NCI-H1694 (cell line): ENCODE results near the gene RABGEF1.
"Not testable (repeated sequence)": the region's sequence is repeated elsewhere in the genome, so short reads cannot be mapped to it uniquely, and the experiment has no call there.

ENCODE experiments used
- DNase-seq: peaks from one replicate; lab custom pipeline; 2025; lab: John Stamatoyannopoulos, UW

The RABGEF1 gene

DNA sequence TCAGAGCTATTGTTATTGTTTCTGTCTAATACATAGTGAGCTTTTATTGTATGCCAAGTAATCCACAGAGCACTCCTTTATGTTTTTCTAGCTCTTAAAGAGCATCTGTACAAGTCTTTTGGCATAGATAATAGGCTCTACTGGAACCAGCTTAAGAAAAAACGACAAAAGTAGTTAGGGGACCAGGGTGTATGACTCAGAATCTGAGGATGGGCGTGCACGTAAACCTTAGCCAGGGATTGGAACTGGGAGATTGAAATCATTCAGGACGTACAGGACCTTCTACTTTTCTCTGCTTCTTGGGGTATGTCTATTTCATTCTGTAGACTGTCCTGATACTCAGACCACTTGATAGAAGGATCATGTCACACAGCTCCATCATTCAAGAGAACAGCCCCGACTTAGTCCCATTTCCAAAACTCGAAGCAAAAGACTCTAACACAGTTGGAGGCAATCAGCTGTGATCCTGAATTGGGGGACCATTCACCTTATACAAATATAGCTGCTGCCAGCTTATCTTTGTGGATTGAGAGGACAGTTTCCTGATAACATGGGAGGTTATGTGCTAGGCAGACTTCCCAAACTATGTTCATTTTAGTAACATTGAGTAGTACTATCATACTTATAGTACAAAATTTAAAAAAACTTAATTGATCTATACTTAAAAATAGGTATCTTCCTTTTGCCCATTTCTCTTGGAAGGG is 24.9 kb downstream of the RABGEF1 start:
- not testable (repeated sequence) for DNase-seq

GRCh38 chr7:66766041-66766440 is 25.5 kb downstream of the RABGEF1 start:
- no peak for DNase-seq

DNA sequence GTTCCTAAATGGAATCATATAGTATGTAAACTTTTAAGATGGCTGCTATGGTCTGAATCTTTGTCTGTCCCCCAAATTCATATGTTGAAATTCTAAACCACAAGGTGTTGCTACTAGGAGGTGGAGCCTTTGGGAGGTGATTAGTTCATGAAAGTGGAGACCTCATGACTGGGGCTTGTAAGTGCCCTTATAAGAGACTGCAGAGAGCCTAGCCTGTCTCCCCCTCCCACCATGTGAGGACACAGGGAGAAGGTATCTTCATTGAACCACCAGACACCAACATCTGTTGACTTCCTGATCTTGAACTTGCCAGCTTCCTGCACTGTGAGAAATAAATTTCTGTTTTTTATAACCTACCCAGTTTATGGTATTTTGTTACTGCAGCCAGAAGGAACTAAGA is 27.0 kb downstream of the RABGEF1 start:
- not testable (repeated sequence) for DNase-seq

- DNase-seq: no peak
Observed at GRCh38 chr7:66768865-66769832, 28.6 kb downstream of the RABGEF1 start.

- DNase-seq: no peak
Observed at GRCh38 chr7:66769833-66770512, 29.4 kb downstream of the RABGEF1 start.

DNA sequence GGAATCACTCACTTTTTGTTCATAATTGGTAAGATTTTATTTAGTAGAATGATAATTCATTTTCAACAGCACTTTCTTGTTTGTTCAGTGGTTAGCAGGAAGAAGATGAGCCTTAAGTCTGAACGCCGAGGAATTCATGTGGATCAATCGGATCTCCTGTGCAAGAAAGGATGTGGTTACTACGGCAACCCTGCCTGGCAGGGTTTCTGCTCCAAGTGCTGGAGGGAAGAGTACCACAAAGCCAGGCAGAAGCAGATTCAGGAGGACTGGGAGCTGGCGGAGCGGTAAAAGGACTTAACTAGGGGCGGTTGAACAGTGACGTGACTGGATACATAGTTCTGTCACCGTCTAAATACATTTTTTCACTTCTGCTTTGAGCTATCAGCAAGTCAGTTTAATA is 31.3 kb downstream of the RABGEF1 start:
- no peak for DNase-seq

DNA sequence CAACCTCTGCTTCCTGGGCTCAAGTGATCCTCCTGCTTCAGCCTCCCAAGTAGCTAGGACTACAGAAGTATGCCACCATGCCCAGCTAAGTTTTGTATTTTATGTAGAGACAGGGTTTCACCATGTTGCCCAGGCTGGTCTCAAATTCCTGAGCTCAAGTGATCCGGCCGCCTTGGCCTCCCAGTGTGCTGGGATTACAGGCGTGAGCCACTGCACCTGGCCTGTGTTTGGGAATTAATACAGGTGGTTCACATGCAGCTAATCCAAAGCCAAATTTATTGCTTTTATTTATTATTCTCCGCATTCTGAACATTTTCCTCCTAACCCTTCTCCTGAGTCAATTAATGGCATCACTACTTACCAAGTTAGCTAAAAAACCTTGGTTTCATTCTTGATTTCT is 33.2 kb downstream of the RABGEF1 start:
- DNase-seq: not testable (repeated sequence)

DNA sequence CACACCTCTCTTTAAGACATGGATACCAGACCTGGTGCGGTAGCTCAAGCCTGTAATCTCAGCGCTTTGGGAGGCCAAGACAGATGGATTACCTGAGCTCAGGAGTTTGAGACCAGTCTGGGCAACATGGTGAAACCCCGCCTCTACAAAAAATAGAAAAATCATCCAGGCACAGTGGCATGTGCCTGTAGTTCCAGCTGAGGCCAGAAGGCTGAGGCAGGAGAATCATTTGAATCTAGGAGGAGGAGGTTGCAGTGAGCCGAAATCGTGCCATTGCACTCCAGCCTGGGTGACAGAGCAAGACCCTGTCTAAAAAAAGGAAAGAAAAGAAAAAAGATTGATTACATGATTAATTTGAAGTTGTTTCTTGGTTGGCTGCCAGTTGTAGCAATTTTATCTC is 35.9 kb downstream of the RABGEF1 start:
- DNase-seq: not testable (repeated sequence)

DNA sequence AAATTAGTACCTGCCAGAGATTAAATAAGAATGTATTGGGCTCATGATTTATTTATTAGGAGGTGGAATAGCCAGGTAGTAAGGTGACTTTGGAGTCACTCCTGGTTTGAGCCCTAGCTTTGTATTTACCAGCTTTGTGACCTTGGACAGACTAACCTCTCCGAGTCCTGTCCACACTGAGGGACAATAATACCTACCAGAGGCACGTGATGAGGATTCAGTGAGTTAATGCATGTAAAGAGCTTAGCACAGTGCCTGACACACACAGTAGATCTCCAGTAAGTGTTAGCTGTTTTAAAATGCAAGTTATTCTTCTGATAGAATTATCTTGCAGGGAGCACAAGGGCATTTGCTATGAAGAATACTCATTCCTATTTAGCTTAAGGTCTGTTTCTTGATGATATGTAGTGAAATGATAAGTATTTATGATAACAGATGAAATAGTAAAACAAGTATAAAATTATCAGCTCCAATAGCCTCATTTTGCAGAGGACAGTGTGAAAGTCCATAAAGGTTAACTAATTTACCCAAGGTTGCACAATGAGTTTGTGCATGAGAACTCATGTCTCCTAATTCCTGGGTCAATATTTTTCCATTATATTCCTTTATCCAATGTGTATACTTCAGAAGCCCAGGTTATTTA is 36.4 kb downstream of the RABGEF1 start:
- DNase-seq: no peak

DNA sequence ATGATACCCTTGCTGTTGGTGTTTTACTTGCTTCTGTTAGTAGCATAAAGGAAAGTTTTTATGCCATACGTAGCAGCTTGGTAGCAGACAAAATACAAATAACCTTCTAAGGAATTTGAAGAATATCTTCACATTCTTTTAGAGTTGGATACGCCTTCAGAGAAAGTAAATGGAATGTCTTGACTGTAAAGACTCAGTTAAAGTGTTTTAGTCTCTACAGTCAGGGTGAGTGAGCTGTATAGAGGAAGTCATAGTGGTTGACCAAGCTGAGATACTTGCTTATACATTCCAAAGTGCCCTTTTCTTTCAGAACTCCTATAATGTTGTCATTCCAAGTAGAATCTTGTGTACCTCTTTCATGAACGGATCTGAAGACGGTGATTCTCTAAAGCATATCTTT is 37.7 kb downstream of the RABGEF1 start:
- no peak for DNase-seq

DNA sequence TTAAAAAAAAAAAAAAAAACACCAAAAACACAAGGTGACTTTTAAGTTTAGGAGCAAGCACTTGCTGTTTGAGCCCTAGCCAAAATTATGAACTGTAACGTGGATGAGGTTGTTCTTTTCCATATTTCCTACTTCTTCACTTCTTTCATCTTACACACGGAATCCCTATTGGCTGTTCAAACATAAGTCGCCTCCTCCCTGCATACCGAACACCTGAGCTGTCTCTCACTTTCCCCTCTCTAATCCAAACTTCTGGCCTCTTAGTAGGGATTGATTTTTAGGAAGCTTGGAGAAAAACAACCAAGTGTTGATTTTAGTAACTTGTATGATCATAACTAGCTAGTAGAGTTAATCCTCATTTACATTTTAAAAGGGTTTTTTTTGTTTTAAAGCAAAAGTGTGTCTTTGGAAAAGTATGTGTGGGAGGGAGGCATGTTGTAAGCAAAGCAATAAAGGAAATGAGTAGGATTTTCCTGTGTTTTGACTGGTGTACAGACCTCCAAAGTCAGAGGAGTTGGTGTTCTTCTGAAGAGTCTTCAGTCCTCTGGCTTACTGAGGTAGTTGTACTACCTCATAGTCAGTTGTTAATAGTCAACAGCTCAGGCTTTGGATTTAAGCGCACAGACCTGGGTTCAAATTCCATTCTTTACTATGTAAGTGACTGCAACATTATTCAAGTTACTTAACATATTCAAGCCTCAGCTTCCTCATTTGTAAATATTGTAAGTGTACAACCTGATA is 39.3 kb downstream of the RABGEF1 start:
- DNase-seq: no peak

- DNase-seq: no peak
Observed at GRCh38 chr7:66781408-66782090, 41.0 kb downstream of the RABGEF1 start.

- not testable (repeated sequence) for DNase-seq
Observed at GRCh38 chr7:66782875-66783274, 42.3 kb downstream of the RABGEF1 start.

GRCh38 chr7:66783887-66784595 is 43.5 kb downstream of the RABGEF1 start:
- DNase-seq: not testable (repeated sequence)

GRCh38 chr7:66790196-66790595 is 49.7 kb downstream of the RABGEF1 start:
- DNase-seq: no peak

- DNase-seq: no peak
Observed at GRCh38 chr7:66790725-66791124, 50.2 kb downstream of the RABGEF1 start.

- DNase-seq: no peak
Observed at GRCh38 chr7:66800591-66800990, 60.1 kb downstream of the RABGEF1 start.

DNA sequence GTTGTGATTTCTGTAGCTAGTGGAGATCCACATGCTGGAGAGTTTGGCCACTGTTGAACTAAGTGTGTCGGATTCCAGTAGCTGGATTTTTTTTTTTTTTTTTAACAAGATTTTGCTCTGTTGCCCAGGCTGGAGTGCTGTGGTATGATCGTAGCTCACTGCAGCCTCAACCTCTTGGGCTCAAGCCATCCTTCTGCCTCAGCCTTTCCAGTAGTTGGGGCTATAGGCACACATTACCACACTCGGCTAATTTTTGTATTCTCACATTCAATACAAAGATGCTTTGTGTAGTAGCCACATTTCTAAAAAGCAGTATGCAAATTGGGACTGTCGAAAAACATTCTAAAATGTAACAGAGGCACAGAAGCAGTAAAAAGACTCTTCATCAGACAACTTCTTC is 63.5 kb downstream of the RABGEF1 start:
- DNase-seq: no peak

DNA sequence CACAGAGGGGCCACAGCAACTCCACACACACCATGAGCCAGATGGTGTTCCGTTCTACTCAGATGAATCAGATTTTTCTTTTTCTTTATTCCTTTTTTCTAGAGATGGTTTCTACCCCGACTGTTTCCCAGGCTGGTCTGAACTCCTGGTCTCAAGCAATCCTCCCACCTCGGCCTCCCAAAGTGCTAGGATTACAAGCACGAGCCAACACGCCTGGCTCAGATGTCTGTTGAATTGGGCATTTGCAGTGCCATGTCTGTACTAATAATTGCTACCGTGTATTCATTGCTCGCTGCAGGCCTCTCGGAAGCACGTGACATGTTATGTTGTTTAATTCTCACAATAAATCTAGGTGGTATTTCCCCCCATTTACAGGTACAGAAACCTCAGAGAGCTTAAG is 67.2 kb downstream of the RABGEF1 start:
- no peak for DNase-seq

- DNase-seq: no peak
Observed at GRCh38 chr7:66810716-66811115, 70.2 kb downstream of the RABGEF1 start.
